HL-60 (cell line): ENCODE results near the gene TANC1.
"Not testable (repeated sequence)": the region's sequence is repeated elsewhere in the genome, so short reads cannot be mapped to it uniquely, and the experiment has no call there.

Experiments
- CTCF ChIP-seq: IDR thresholded peaks from one replicate; pipeline ENCODE4 v1.5.1; 2011; ENCODE audit warnings: low read length, control low read depth, inconsistent platforms; ENCODE audit not compliant: insufficient read depth
- GABPA ChIP-seq: IDR thresholded peaks from 2 replicates; pipeline ENCODE4 v1.6.1; 2012; ENCODE audit warnings: low read depth
- POLR2AphosphoS5 ChIP-seq: IDR thresholded peaks from 2 replicates; pipeline ENCODE4 v1.6.1; 2012; ENCODE audit warnings: low read depth
- REST ChIP-seq: IDR thresholded peaks from 2 replicates; pipeline ENCODE4 v1.6.1; 2012; ENCODE audit warnings: low read depth; ENCODE audit not compliant: insufficient replicate concordance
- SPI1 ChIP-seq: IDR thresholded peaks from 2 replicates; pipeline ENCODE4 v1.6.1; 2012; ENCODE audit warnings: low read depth, mild to moderate bottlenecking, borderline replicate concordance

GRCh38 chr2:159036461-159036860 is 68.0 kb downstream of the TANC1 start:
- not testable (repeated sequence) for TF ChIP-seq CTCF, POLR2AphosphoS5, REST, GABPA, SPI1
